GM19438 (cell line): ENCODE measurements around the gene HEATR1.
"Not testable (repeated sequence)": the region's sequence is repeated elsewhere in the genome, so short reads cannot be mapped to it uniquely, and the experiment has no call there.

ENCODE experiments used
- ATAC-seq: cut with Tn5 transposase; IDR thresholded peaks from one replicate; pipeline ENCODE4 v1.9.1; 2021; ENCODE audit warnings: low read depth; ENCODE audit not compliant: unreplicated experiment

Gene HEATR1

DNA sequence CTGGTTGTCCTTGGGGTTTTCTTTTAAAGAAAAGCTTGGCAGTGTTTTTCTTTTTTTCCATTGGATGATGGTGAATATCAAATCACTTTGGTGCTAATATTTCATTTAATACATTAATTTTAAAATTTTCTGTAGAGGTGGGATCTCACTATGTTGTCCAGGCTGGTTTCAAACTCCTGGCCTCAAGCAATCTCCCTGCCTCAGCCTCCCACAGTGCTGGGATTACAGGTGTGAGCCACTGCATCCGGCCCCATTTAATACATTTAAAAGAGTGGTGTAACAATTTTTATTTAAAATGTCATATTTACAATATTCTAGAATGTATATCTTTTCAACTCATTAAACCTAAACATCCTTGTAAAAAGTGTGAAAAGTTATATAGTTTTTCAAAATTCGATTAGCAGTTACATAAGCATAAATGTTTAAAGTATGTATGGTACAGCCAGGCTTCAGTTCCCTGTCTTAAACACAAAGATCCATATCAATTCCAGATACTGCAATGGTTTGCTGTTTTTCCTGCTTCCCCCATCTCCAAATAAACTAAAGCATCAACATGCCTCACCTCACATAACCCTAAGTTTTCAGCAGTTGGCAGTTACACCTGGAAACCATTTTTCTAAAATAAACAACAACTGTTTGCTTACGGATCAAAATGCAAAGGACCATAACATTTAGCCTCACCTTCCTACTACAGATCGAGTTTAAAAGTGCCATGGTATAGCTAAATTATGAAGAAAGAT, 89.4 kb downstream of the HEATR1 start:
- no peak for ATAC-seq

DNA sequence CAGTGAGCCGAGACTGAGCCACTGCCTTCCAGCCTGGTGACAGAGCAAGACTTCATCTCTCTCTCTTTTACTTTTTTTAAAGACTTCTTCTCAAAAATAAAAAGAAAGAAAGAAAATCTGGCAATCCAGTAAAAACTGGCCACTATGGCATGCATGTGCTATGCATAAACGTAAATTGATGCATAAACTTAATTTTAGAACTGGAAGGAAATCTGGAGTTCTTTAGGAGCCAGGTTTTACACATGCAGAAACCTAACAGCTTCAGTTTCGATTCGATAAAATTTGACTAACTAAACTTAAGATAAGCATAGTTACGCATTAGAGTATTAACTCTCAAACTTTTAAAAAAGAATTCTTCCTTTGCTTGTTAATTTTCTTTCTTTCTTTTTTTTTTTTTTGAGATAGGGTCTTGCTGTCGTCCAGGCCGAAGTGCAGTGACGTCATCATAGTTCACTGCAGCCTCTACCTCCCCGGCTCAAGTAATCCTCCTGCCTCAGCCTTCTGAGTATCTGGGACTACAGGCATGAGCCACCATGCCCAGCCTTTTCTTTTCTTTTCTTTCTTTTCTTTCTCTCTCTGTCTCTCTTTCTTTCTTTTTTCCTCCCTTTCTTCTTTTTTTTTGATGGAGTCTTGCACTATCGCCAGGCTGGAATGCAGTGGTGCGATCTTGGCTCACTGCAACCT, 92.4 kb downstream of the HEATR1 start:
- ATAC-seq: no peak

DNA sequence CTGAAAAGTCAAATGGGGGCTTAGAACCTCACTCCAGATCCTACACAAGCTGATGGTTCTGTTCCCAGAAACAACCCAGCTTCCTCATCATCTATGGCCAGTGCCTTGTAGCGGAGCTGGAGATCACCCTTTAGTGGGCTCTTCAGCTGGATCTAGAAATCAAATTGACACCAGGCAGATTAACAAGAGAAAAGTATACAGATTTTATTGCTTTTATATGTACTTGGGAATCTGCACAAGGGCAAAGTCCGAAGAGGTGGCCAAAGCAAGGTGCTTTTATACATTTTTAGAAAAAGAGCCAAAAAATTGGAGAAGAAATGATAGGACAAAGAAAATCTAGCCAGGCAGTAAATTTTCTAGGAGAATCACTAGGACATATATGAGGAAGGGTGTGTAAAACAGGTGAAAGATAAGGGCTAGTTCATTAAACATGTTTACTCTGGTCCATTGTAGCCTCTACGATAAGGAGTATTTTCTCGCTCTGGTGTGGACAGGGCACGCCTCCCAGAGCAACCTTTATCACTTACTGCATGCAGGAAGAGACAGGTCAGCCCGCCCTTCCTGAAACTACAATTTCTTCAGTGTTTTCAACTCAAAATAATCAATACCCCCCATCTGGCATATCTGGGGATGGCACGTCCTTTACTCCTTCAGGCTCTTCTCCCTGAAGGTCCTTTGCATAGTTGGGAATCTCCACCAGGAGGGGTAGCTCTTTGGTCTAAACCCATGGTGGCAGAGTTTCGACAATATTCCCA, 94.5 kb downstream of the HEATR1 start:
- ATAC-seq: no peak

DNA sequence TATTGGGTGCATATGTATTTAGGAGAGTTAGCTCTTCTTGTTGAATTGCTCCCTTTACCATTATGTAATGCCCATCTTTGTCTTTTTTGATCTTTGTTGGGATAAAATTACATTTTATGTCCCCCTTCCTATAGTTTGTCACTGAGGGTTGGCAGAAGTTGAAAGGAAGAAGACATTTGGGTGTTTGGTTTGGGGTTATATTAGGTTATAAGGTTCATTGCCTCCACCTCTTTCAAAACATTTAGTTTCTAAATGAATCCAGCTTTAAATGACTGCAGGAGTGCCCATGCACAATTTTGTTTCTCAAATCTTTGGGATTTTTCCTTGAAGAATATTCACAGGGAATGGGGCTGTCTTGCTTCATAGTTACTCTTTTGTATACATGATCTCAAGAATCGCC, 95.1 kb downstream of the HEATR1 start:
- no peak for ATAC-seq

DNA sequence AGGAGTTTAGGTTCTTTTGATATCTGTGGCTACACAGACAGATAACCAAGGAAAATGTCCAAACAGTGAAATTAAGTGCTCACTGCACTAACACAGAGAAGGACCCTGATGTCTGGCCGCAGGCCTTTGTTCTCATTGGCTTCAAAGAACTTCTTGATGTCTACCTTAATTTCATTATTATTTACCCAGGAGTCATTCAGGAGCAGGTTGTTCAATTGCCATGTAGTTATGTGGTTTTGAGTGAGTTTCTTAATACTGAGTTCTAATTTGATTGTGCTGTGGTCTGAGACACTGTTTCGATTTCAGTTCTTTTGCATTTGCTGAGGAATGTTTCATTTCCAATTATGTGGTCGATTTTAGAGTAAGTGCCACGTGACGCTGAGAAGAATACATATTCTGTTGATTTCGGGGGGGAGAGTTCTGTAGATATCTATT, 95.7 kb downstream of the HEATR1 start:
- ATAC-seq: no peak

DNA sequence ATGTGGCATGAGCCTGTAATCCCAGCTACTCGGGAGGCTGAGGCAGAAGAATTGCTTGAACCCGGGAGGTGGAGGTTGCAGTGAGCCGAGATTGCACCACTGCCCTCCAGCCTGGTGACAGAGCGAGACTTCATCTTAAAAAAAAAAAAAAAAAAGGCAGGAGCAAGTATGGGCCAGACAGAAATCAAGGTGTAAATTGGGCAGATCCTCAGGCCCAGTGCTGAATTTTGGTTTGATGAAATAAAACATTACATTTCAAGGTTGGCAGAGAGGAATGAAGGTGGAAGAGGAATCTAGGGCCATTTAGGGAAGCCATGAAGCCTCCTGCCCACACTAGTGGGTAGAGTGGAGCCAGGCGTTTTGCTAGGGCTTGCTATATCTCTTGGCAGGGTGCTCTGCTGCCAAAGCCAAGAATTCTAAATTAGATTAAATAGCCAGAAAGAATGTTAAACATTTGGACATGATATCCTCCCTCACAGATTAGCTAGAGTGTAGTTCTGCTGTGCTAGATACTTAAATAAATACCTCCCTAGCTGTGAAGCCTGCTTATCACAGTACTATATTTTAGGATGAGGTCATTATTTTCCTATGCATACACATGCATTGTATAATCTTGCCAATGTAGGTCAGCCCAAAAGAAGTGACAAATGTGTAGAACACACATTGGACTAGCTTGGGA, 97.2 kb downstream of the HEATR1 start:
- ATAC-seq: no peak

DNA sequence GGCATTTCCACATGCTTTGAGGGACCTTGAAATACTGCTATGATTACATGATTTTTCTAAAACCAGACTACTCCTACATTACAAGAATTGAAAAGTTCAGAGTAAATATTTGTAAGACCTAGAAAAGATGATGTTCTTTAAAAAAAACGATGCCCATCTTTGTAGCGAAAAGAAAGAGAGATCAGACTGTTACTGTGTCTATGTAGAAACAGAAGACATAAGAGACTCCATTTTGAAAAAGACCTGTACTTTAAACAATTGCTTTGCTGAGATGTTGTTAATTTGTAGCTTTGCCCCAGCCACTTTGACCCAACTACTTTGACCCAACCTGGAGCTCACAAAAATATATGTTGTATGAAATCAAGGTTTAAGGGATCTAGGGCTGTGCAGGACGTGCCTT, 100.0 kb downstream of the HEATR1 start:
- not testable (repeated sequence) for ATAC-seq

DNA sequence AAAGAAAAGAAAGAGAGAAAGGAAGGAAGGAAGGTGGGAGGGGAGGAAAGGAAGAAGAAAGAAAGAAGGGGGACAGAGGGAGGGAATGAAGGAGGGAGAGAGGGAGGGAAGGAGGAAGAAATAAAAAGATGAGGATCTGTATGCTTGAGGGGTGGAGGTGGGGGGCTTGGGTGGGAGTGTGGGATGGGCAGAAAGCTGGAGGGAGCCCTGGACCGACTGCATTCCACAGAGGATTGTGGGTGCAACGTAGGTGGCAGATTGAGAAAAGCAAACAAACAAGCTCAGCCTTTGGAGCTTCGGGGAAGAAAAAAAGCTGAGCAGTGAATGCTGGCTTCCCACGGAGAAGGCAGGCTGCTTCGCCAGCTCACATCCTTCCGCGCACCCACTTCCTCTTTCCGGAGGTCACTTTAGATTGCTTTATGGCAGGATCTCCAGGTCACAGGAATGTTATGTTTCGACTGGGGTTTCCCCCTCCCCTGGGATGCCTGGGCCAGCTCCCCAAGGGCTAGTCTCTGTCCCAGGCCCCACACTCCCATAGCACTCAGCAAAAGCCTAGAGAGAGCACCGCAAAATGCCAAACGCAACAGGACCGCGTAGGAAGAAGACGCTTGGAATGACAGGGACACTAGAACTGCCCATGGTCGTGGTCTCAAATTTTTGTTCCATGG, 101.2 kb downstream of the HEATR1 start:
- no peak for ATAC-seq

DNA sequence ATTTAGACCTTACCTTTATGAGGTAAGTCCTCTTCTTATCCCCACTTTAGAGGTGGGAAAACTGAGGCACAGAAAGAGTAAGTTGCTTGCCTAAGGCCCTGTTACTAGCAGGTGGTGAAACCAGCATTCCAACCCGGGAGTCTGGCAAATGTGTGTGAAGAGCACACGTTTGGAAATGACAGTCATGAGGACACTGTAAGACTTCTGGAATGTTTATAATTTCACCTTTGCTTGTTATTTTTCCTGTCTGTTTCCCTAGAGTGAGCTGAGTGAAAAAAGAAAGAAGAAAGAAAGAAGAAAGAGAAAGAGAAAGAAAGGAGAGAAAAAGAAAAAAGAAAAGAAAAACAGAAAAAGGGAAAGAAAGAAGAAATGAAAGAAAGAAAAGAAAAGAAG, 101.7 kb downstream of the HEATR1 start:
- no peak for ATAC-seq

DNA sequence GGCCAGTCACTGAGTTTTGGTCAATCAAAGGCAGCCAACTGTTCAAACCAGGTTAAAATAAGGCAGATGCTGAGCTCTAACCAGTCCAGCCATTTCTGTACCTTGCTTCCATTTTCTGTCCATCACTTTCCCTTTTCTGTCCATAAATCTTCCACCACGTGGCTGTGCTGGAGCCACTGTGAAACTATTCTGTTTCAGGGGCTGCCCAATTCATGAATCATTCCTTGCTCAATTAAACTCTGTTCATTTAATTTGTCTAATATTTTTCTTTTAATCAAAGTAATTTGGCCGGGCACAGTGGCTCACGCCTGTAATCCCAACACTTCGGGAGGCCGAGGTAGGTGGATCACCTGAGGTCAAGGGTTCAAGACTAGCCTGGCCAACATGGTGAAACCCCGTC, 103.2 kb downstream of the HEATR1 start:
- no peak for ATAC-seq
